LNCAP (cell line): ENCODE measurements around the gene SGF29.

ENCODE experiments used
- TF ChIP-seq, protein P1 (sequence below): fragments of 450-650 bp; IDR thresholded peaks from 2 replicates; pipeline ENCODE4 v1.5.1; 2017; ENCODE audit warnings: mild to moderate bottlenecking

SGF29 gene

DNA sequence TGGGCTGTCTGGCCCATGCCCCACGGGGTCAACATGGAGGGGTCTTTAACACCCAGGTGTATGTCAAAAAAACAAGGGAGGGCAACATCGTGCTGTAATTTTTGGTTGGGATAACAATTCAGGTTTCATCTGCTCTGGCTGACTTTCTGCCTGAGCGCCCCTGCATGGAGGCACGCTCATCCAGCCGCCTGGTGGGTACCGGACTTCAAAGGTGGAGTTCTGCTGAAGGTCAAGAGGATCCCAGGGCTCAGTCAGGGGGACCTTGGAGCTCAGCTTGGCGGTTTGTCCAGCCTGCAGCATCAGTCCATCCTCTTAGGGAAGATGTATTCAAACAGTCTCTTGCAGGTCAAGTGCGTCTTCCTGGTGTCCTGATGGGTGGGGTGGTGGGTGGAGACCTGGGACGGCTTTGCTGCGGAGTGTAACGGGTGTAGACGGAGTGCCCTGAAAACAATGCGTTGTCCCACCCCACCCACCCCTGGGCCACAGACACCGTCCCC, 5.4 kb upstream of the SGF29 start:
- TF ChIP-seq, protein P1, sequence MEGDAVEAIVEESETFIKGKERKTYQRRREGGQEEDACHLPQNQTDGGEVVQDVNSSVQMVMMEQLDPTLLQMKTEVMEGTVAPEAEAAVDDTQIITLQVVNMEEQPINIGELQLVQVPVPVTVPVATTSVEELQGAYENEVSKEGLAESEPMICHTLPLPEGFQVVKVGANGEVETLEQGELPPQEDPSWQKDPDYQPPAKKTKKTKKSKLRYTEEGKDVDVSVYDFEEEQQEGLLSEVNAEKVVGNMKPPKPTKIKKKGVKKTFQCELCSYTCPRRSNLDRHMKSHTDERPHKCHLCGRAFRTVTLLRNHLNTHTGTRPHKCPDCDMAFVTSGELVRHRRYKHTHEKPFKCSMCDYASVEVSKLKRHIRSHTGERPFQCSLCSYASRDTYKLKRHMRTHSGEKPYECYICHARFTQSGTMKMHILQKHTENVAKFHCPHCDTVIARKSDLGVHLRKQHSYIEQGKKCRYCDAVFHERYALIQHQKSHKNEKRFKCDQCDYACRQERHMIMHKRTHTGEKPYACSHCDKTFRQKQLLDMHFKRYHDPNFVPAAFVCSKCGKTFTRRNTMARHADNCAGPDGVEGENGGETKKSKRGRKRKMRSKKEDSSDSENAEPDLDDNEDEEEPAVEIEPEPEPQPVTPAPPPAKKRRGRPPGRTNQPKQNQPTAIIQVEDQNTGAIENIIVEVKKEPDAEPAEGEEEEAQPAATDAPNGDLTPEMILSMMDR: no peak

DNA sequence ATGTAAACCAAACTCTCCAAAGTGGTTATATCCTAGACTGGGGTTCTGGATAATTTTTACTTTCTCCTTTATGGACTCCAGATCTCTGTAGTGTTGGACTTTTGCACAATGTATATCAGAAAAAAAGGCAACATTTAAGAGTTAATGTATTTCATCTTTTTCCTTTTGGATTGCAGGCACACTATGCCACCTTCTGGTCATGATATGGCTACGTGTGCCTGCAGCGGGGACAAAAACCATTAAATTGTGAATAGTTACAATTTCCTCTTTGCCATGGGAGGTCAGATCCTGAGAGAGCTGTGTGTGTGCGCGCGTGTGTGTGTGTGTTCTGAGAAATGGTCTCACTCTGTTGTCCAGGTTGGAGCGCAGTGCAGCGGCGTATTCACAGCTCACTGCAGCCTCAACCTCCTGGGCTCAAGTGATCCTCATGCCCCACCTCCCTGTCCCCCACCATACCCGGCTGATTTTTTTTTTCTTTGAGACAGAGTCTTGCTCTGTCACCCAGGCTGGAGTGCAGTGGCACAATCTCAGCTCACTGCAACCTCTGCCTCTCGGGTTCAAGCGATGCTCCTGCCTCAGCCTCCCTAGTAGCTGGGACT, 4.3 kb upstream of the SGF29 start:
- TF ChIP-seq, protein P1: peak; percentile 78

DNA sequence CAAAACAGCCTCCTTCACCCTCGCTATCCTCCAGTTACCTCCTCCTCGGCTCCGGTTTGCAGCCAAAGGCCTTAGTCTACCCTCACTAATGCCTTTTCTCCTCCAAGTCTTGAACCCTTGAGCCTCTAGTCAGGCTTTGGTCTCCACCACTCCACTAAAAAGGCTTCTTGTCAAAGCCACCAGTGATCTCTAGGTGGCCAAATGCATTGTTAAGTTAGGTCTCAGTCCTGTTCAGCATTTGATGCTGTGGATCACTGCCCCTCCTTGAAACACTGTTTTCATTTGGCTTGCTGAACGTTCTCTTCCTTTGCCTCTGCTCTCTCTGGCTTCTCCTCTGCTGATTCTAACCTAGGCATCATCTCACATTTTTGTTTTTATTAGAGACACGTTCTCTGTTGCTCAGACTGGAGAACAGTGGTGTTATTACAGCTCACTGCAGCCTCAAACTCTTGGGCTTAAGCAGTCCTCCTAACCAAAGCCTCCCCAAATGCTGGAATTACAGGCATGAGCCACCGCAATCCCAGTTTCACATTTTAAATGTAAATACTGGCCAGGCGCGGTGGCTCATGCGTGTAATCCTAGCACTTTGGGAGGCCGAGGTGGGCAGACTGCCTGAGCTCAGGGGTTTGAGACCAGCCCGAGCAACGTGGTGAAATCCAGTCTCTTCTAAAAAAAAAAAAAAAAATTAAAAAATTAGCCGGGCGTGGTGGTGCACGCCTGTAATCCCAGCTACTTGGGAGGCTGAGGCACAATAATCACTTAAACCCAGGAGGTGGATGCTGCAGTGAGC, 1.1 kb downstream of the SGF29 start:
- TF ChIP-seq, protein P1: no peak

DNA sequence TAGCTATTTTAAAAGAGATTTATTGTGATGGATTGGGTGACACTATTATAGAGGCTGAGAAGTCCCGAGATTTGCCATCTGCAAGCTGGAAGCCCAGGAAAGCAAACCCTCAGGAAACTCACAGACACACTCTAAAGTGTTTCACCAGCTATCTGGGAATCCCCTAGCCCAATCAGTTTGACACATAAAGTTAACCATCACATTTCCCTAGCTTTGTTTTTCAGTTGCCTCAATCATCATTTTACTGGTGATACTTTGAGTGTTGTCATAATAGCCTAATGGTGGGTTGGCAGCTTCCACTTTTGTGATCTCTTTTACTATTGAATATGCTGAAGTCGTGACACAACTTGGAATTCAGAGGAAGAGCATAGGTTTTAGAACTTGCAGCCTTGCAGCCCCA, 1.8 kb downstream of the SGF29 start:
- TF ChIP-seq, protein P1: no peak

DNA sequence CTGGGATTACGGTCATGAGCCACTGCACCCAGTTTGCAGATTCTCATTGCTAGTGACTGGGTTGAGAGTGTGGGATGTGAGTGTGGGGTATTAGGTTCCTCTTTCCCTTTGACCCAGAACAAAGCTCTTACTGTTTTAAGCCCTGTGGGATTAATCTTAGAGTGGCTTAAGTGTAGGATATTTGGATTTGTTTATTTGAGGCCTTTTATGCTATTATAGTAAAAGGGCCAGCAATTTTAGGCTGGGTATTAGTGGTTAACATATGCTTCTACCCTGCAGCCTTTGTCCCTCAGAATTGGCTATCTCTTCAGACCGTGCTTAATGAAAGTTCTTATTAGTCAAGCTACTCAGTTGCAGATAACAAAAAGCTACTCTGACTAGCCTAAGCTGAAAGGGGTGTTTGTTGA, 3.2 kb downstream of the SGF29 start:
- TF ChIP-seq, protein P1: no peak

DNA sequence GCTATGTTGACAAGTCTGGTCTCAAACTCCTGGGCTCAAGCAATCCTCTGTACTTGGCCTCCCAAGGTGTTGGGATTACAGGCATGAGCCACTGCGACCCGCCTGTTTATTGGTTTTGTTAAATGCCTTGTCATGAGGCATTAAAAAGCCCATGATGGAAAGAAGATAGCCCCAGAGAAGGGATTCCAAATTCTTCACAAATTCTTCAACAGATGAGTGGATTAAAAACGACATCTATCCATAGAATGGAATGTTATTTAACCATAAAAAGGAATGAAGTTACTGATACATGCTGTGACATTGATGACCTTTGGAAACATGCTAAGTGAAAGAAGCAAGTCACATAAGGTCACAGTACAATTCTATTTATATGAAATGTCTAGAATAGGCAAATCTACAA, 4.7 kb downstream of the SGF29 start:
- TF ChIP-seq, protein P1: no peak

DNA sequence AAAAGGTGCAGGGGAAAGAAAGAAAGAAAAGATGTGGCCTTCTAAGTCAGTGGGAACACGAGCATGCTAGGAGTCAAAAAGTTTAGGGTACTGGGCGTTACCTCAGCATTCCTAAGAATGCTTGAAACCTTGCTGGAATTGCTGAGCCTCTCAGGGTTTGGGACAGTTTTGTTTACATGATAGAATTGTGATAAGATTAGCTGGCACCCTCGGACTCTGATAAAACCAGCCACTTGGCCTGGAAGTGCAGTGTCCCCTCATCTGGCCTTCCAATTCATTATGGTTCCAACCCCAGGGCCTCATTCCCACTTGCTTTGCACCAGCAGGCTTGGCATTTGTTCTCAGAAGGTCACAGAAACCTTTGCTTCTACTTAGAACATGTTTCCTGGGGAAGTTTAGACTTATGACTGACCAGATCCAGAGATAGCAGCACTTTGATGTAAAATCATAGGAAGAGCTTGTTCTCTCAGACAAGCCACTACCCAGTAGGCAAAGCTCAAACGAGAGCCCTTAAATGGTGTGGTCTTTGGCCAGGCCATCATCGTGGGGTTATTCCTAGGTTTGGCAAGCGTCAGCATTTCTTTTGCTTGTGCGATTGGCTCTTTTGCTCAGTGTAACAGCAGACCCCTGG, 8.0 kb downstream of the SGF29 start:
- TF ChIP-seq, protein P1: no peak
